ENCODE data around the gene TMPRSS3. TPM values are rescaled to one million over a fixed set of nuclear protein-coding genes. Genes with fewer than 3 reads are reported as not detected.

TMPRSS3 gene
- total and polyA plus RNA-seq, 11 donors: 0.59 to 2.7 TPM; not detected in 9

DNA sequence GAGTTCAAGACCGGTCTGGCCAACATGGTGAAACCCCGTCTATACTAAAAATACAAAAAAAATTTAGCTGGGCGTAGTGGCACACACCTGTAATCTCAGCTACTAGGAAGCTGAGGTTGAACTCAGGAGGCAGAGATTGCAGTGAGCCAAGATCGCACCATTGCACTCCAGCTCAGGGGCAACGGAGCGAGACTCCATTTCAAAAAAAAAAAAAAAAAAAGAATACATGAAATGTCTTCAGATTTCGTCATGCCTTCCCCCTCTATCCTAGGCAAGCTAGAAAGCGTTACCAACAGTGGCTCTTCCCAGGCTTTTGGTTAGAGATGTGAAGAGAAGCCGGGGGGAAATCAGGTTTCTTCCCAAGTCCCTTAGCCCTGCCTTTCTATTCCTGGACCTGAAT is 33.2 kb downstream of the TMPRSS3 start:
- TF ChIP-seq, protein P1, sequence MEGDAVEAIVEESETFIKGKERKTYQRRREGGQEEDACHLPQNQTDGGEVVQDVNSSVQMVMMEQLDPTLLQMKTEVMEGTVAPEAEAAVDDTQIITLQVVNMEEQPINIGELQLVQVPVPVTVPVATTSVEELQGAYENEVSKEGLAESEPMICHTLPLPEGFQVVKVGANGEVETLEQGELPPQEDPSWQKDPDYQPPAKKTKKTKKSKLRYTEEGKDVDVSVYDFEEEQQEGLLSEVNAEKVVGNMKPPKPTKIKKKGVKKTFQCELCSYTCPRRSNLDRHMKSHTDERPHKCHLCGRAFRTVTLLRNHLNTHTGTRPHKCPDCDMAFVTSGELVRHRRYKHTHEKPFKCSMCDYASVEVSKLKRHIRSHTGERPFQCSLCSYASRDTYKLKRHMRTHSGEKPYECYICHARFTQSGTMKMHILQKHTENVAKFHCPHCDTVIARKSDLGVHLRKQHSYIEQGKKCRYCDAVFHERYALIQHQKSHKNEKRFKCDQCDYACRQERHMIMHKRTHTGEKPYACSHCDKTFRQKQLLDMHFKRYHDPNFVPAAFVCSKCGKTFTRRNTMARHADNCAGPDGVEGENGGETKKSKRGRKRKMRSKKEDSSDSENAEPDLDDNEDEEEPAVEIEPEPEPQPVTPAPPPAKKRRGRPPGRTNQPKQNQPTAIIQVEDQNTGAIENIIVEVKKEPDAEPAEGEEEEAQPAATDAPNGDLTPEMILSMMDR (IDR thresholded peaks at IDR 0.05): no peak
- TF ChIP-seq POLR2A (IDR thresholded peaks at IDR 0.05): no peak
- Histone ChIP-seq H3K27ac (no peak overlapping the region), H3K4me3 (no peak overlapping the region), H3K9me3 (peaks cover 0 to 6% (median 0%) of the 10 kb centered on the region in 12 donors), H3K4me1 (no peaks in the 10 kb centered on the region), H3K27me3 (peaks cover 0 to 38% (median 5%) of the 10 kb centered on the region in 9 donors), H3K36me3 (no peaks in the 10 kb centered on the region)
- 75 to 82% (median 76%) methylated on average over 9 of the region's 9 CpGs for WGBS, 4 donors
- intact Hi-C loops (cut with DNase I): no loop called here
- no peak for DNase-seq
- ATAC-seq: no peak

DNA sequence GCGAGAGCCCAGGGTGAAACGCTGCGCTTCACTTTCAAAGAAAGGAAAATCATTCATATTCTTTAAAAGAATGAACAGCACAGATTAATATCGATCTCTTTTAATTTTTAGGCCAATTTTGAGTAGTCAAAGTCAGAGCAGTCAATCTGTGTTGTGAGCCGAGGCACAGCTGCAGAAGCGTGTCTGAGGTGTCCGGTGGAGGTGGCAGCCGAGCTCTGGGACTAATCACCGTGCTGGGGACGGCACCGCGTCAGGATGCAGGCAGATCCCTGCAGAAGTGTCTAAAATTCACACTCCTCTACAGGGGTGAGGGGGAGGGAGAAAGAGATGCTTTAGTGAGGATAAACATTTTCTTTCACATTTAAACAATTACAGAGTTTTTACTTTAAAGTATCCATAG is 33.7 kb downstream of the TMPRSS3 start:
- TF ChIP-seq POLR2A (IDR thresholded peaks at IDR 0.05): no peak
- TF ChIP-seq, protein P1 (IDR thresholded peaks at IDR 0.05): no peak
- H3K27me3 ChIP-seq: peaks cover 0 to 38% (median 5%) of the 10 kb centered on the region in 9 donors
- no peaks in the 10 kb centered on the region for H3K36me3 ChIP-seq
- no peak overlapping the region for H3K27ac ChIP-seq
- H3K9me3 ChIP-seq: peaks cover 0 to 6% (median 0%) of the 10 kb centered on the region in 12 donors
- H3K4me3 ChIP-seq: no peak overlapping the region
- DNase-seq: no peak
- WGBS, 4 donors: 63 to 72% (median 69%) methylated on average over 12 of the region's 12 CpGs
- intact Hi-C loops (cut with DNase I): no loop called here
- ATAC-seq: no peak
- H3K4me1 ChIP-seq: no peaks in the 10 kb centered on the region

DNA sequence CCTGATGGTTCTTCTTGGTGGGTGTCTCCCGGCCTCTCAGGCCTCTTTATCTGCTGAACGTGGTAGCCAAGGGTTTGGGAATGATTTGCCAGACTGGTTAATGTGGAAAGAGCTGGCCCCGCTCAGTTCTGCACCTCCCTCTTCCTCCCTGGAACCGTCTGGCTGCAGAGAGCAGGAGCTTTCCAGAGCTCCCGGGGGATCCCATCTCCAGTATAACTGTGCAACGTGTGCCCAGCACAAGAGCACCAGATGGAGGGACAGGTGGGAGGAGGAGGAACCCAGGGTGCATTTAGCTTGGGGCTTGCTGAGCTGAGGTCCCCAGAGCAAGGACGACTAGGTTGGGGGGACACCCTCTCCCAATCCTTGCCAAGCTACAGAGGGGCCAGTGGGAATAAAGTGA is 34.6 kb downstream of the TMPRSS3 start:
- intact Hi-C loops (cut with DNase I): no loop called here
- ATAC-seq (no peak), DNase-seq (no peak)
- Histone ChIP-seq H3K36me3 (no peaks in the 10 kb centered on the region), H3K9me3 (peaks cover 0 to 14% (median 2%) of the 10 kb centered on the region in 12 donors), H3K27ac (no peak overlapping the region), H3K27me3 (peaks cover 0 to 36% (median 5%) of the 10 kb centered on the region in 9 donors), H3K4me1 (no peaks in the 10 kb centered on the region), H3K4me3 (no peak overlapping the region)
- no peak for TF ChIP-seq POLR2A (IDR thresholded peaks at IDR 0.05)
- TF ChIP-seq, protein P1 (IDR thresholded peaks at IDR 0.05): no peak
- WGBS, 4 donors: 29 to 38% (median 35%) methylated on average over 7 of the region's 7 CpGs

DNA sequence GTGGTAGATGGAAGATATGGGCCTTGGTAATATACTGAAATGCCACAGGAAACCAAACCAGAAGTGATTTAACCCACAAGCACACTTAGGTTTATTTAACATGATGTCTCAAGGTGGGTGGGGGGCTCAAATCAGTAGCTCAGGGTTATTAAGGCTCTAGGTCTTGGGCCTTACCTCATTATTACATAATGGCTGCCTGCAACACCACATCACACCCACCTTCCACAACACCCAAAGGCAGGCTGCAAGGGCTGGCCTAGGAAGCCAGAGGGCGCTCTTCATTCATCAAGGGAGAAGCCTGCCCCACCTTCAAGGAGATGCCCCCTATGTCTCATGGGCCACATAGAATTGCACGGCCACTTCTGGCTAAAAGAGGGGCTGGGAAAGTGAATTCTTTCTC is 35.5 kb downstream of the TMPRSS3 start:
- Histone ChIP-seq H3K9me3 (peaks cover 0 to 24% (median 6%) of the 10 kb centered on the region in 12 donors), H3K27ac (no peak overlapping the region), H3K36me3 (no peaks in the 10 kb centered on the region), H3K4me1 (no peaks in the 10 kb centered on the region), H3K4me3 (no peak overlapping the region), H3K27me3 (peaks cover 0 to 29% (median 5%) of the 10 kb centered on the region in 9 donors)
- 51 to 72% (median 63%) methylated on average over 2 of the region's 2 CpGs for WGBS, 4 donors
- no peak for TF ChIP-seq POLR2A (IDR thresholded peaks at IDR 0.05)
- TF ChIP-seq, protein P1 (IDR thresholded peaks at IDR 0.05): no peak
- ATAC-seq (no peak), DNase-seq (no peak)
- intact Hi-C loops (cut with DNase I): no loop called here

Data from heart left ventricle (tissue), 16 donors.